Hepatocyte (in vitro differentiated cells): ENCODE results near the gene MRGPRX3.

Experiments
- EZH2 ChIP-seq: fragments of 200-600 bp; sonication (generic); IDR thresholded peaks from 2 replicates; pipeline ENCODE4 v1.6.1; 2016; ENCODE audit warnings: antibody characterized with exemption, mild to moderate bottlenecking, borderline replicate concordance
- EZH2phosphoT487 ChIP-seq: fragments of 200-600 bp; sonication (generic); IDR thresholded peaks from one replicate; pipeline ENCODE4 v1.6.1; 2018; ENCODE audit warnings: antibody characterized with exemption, mild to moderate bottlenecking, low read depth, moderate library complexity; ENCODE audit not compliant: unreplicated experiment, severe bottlenecking
- TF ChIP-seq, protein P1 (sequence below): fragments of 200-600 bp; sonication (generic); IDR thresholded peaks from 2 replicates; pipeline ENCODE4 v1.5.1; 2016; ENCODE audit warnings: antibody characterized with exemption, mild to moderate bottlenecking; ENCODE audit not compliant: poor library complexity

DNA sequence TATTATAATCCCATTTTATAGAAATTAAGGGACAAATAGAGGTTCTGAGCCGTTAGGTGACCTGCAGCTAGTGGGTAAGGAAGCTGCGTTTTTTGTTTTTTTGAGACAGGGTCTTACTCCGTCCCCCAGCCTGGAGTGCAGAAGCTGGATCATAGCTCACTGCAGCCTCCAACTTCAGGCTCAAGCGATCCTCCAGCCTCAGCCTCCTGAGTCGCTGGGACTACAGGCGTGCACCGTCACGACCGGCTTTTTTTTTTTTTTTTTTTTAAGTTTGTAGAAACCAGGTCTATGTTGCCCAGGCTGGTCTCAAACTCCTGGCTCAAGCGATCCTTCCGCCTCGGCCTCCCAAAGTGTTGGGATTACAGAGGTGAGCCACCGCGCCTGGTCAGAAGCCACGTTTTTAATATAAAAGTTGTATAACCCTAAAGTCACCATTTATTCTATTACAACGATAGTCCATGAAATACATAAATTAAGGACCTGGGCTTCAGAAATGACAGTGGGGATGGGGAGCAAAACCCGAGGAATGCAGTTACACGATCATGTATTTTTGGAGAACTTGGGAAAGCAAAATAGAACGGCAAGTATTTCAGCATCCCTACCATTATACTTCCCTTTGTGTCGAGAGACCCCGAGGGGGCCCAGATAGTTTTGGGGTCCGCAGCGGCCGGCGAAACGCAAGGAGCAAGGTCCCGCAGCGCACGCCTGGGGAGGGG is 27.1 kb upstream of the MRGPRX3 start:
- TF ChIP-seq, protein P1, sequence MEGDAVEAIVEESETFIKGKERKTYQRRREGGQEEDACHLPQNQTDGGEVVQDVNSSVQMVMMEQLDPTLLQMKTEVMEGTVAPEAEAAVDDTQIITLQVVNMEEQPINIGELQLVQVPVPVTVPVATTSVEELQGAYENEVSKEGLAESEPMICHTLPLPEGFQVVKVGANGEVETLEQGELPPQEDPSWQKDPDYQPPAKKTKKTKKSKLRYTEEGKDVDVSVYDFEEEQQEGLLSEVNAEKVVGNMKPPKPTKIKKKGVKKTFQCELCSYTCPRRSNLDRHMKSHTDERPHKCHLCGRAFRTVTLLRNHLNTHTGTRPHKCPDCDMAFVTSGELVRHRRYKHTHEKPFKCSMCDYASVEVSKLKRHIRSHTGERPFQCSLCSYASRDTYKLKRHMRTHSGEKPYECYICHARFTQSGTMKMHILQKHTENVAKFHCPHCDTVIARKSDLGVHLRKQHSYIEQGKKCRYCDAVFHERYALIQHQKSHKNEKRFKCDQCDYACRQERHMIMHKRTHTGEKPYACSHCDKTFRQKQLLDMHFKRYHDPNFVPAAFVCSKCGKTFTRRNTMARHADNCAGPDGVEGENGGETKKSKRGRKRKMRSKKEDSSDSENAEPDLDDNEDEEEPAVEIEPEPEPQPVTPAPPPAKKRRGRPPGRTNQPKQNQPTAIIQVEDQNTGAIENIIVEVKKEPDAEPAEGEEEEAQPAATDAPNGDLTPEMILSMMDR, result no peak
- no peak for TF ChIP-seq EZH2
- no peak for TF ChIP-seq EZH2phosphoT487
